CD4-positive, alpha-beta T cell treated with Interleukin-1 beta for 1 hour (primary cell): ENCODE data around the gene HPF1.
"Not testable (repeated sequence)": the region's sequence is repeated elsewhere in the genome, so short reads cannot be mapped to it uniquely, and the experiment has no call there.

Experiments used
- DNase-seq, 2 donors: peaks; one replicate each; pipeline ENCODE4 v3.0.0-alpha.2; 2020 to 2022

The HPF1 gene

DNA sequence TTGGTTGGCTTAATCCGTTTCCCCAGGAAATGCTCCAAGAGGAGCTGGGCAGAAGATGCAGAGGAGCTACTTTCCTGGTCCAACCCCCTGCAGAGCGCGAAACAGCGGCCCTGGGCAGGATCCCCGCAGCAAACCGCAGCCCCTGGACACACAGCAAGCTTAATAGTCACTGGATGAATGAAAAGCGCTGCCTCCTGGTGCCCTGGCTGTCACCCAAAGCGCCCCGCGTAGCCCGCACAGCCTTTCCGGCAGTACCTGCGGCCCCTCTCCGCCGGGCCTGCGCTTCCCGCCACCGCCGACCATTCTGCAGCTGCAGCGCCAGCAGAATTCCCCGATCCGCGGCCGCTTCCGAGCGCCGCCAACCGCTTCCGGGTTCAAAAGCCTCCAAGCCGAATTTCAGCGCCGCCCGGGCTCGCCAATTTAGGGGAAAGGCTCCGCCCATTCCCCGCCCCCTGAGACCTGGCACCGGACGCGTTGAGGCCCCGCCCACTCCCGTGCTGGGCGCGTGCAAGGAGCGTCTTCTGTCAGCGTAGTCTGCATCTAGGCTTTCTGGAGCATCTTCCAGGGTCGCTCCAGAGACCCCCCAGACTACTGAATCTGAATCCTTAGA lies at the start of gene HPF1:
HPF1 (minus strand) TSS at position 370 of the 610 bp plus-strand sequence; CDS start at position 303, 67 bp downstream.
- DNase-seq = peak; percentile 92 to 94

- not testable (repeated sequence) for DNase-seq
These were observed 49.0 kb upstream of the HPF1 start for GRCh38 chr4:169806770-169807169.

GRCh38 chr4:169803413-169803812 lies 45.7 kb upstream of the HPF1 start:
- DNase-seq = no peak

GRCh38 chr4:169802873-169803272 lies 45.1 kb upstream of the HPF1 start:
- no peak for DNase-seq

- DNase-seq = no peak
These were observed 42.8 kb upstream of the HPF1 start for GRCh38 chr4:169800541-169800940.

DNA sequence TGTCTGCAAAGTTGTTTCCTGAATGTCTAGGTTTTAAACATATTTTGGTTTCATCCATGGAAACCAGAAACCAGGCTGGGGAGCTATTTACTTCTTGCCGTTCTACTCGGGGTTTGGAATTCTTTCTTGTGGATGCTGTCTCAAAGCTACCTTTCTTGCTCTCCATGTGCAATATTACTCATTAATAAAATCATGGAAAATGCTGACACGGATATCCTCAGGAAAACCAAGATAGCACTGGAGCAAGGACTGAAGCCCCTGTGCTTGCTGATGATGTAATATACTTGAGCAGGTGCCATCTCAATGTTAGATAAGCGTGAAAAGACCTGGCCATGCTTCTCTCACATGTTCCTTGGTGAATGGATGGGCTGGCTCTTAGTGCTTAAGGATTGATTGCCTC lies 41.5 kb upstream of the HPF1 start:
- no peak for DNase-seq

DNA sequence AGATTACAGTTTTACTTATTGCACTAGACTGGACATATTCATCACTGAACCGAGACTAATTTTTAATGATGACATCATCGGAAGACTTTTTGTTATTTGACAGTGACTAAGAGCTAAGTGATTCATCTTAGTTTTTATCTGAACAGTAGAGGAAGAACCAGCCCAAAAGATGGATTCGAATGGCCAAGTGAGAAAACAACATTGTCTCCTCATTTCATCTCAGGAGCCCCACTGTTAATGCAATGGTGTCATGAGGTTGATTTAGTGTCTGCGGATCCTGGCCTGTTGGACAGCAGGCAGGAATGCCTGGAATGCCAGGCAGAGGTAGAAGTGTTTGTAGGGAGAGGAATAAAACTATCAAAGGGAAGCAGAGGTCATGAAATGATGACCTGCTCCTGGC lies 37.8 kb upstream of the HPF1 start:
- no peak for DNase-seq

DNA sequence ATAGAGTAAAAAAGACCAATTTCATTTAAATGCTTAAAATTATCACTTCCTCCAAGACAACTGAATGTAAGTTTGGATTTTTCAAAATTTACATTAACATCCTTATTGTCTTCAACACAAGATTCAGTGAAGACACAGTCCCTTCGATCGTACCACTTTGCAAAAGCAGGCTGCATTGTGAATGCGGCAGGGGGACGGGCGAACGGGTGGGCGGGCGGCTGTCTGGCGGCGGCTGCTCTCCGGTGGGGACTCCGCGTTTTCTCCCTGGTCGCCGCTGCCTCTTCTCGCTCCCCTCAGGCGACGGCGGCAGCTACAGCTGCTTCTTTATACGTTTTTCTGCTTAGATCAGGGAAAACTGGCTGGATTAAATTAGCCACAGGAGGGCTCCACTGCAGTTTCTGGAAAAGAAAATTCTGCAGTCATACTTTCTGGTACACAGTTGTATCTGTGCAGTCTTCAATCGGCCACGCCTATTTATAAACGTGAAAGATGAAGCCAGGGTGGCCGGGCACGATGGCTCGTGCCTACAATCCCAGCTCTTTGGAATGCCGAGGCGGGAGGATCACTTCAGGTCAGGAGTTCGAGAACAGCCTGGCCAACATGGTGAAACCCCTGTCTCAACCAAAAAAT lies 33.9 kb upstream of the HPF1 start:
- DNase-seq = peak in 1 of 2 donors; percentile 4

GRCh38 chr4:169791062-169791461 lies 33.3 kb upstream of the HPF1 start:
- no peak for DNase-seq

GRCh38 chr4:169774466-169775445 lies 17.0 kb upstream of the HPF1 start:
- DNase-seq = peak; percentile 29 to 32

GRCh38 chr4:169773889-169774288 lies 16.1 kb upstream of the HPF1 start:
- DNase-seq = no peak

GRCh38 chr4:169771556-169772080 lies 13.9 kb upstream of the HPF1 start:
- DNase-seq = not testable (repeated sequence)

DNA sequence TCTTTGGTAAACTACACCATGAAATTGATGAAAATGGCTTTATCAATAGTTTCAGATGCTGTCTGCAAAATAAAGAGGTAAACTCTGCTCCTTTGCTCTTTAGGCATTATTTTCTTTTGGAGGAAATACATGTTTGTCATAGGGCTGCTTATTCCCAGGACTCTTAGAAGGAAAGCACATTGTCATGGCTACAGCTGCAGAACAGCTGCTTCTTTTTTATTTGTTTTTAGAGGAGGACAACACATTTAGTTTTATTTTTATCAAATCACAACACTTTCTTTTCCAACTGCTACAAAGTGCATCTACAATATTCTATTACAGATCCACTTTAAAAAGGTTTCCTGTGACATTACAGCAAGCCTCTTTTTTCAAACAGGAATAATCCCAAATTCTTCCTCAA lies 12.7 kb upstream of the HPF1 start:
- no peak for DNase-seq

- no peak for DNase-seq
These were observed 10.6 kb upstream of the HPF1 start for GRCh38 chr4:169768385-169768784.

GRCh38 chr4:169766741-169767140 lies 9.0 kb upstream of the HPF1 start:
- no peak for DNase-seq

- no peak for DNase-seq
These were observed 8.1 kb upstream of the HPF1 start for GRCh38 chr4:169765835-169766234.

- no peak for DNase-seq
These were observed 4.1 kb upstream of the HPF1 start for GRCh38 chr4:169761846-169762245.

GRCh38 chr4:169758401-169758962 lies 738 bp upstream of the HPF1 start:
- DNase-seq = no peak

DNA sequence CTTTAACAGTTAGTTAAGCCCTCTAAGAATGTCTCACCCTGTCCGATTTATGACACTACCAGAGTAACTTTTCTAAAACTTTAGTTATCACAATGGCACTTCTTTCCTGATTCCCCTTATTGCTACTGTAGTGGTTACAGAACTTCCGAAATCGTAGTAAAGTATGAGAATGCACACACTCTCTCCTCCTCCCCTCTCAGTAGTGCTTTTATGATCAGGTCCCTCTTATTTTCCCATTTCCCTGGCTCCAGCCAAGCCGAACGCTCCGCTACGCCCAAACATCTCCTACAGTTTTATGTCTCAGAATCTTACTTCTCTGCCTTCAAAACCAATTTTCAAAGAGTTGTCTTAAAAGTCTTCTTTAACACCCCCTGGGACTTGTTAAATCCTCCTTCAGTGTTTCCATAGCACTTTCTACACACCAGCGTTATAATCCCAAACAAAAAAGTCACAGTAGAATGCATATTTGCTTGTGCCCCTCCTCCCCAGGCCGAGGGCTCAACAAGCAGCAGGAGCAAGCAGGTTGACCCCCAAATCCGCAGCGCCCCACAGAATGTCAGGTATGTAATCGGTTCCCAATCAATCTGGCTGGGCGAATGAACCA lies 671 bp downstream of the HPF1 start:
- no peak for DNase-seq

GRCh38 chr4:169745291-169745690 lies 12.5 kb downstream of the HPF1 start:
- DNase-seq = no peak

DNA sequence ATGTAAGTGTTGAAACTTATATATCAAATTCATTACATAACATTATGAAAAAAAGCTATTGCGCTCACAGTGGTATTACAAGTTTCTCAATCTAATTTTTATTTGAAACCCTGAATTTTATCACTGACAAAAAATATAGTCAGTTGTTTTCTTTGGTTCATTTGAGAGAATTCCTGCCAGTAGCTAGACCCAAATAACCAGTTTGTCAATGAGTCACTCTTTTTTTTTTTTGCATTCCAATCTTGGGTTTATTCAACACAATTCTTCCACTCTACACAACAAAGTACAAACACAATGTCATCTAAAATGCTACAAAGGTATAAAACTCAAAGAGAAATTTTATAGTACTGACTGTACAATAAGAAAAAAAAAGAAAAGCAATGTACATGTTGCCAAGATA lies 13.1 kb downstream of the HPF1 start:
- DNase-seq = no peak

DNA sequence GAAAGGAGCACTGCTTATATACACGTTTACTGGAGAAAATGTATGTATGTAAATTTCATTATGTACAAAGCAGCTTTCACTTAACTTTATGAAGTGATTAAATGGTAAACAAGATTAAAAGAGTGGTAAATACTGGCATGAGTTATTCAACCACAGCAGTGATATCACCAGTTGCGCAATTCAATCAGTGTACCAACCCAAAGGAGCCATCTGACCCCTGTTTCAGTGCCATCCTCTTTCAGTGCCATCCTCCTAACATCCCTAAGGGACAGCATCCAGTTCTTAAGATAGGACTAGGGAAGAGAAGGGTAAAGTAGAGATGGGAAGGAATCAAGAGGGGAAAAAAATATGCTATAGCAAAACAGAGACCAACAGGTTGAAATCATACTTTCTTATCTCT lies 16.2 kb downstream of the HPF1 start:
- DNase-seq = no peak

DNA sequence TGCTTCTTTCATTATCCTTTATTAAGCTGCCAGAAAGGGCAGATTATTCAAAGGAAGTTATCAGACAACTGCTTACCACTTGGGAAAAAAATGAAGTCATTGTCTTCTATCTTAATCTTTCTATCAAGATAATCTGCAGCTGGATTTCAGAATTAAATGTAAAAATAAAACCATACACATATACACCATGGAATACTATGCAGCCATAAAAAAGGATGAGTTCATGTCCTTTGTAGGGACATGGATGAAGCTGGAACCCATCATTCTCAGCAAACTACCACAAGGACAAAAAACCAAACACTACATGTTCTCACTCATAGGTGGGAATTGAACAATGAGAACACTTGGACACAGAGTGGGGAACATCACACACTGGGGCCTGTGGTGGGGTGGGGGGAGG lies 19.1 kb downstream of the HPF1 start:
- not testable (repeated sequence) for DNase-seq
